Astrocyte of the spinal cord (primary cell): ENCODE measurements around the gene RNASE8.
"Not testable (repeated sequence)": the region's sequence is repeated elsewhere in the genome, so short reads cannot be mapped to it uniquely, and the experiment has no call there.

Source experiments
- DNase-seq: peaks from one replicate; pipeline ENCODE4 v3.0.0; 2011; ENCODE audit warnings: low read depth, low spot score
- H3K4me3 ChIP-seq: 2 replicates; pipeline ENCODE4 v1.5.1; 2011; ENCODE audit warnings: low read depth, mild to moderate bottlenecking, low read length, moderate library complexity
- in situ Hi-C: cut with HindIII; loops from 2 replicates; pipeline ENCODE4 v1.10.0; 2017; ENCODE audit warnings: low sequenced_read_pairs
- TF ChIP-seq, protein P1 (sequence below): IDR thresholded peaks from 2 replicates; pipeline ENCODE4 v1.5.1; 2012; ENCODE audit warnings: low read depth, mild to moderate bottlenecking, low read length, inconsistent platforms

The RNASE8 gene

GRCh38 chr14:21036751-21037150 lies 20.9 kb upstream of the RNASE8 start:
- in situ Hi-C loops = no loop called here
- no peak overlapping the region for H3K4me3 ChIP-seq
- DNase-seq = no peak
- TF ChIP-seq, protein P1, sequence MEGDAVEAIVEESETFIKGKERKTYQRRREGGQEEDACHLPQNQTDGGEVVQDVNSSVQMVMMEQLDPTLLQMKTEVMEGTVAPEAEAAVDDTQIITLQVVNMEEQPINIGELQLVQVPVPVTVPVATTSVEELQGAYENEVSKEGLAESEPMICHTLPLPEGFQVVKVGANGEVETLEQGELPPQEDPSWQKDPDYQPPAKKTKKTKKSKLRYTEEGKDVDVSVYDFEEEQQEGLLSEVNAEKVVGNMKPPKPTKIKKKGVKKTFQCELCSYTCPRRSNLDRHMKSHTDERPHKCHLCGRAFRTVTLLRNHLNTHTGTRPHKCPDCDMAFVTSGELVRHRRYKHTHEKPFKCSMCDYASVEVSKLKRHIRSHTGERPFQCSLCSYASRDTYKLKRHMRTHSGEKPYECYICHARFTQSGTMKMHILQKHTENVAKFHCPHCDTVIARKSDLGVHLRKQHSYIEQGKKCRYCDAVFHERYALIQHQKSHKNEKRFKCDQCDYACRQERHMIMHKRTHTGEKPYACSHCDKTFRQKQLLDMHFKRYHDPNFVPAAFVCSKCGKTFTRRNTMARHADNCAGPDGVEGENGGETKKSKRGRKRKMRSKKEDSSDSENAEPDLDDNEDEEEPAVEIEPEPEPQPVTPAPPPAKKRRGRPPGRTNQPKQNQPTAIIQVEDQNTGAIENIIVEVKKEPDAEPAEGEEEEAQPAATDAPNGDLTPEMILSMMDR = no peak

GRCh38 chr14:21037156-21037555 lies 20.5 kb upstream of the RNASE8 start:
- no peak for DNase-seq
- TF ChIP-seq, protein P1 = no peak
- in situ Hi-C loops = no loop called here
- no peak overlapping the region for H3K4me3 ChIP-seq

GRCh38 chr14:21038441-21039422 lies 18.9 kb upstream of the RNASE8 start:
- in situ Hi-C loops = no loop called here
- TF ChIP-seq, protein P1 = no peak
- H3K4me3 ChIP-seq = no peak overlapping the region
- peak; percentile 35 for DNase-seq

GRCh38 chr14:21039585-21040369 lies 17.8 kb upstream of the RNASE8 start:
- in situ Hi-C loops = no loop called here
- H3K4me3 ChIP-seq = no peak overlapping the region
- TF ChIP-seq, protein P1 = peak; percentile 67
- peak; percentile 67 for DNase-seq

GRCh38 chr14:21040370-21040925 lies 17.2 kb upstream of the RNASE8 start:
- DNase-seq = no peak
- in situ Hi-C loops = no loop called here
- H3K4me3 ChIP-seq = no peak overlapping the region
- TF ChIP-seq, protein P1 = no peak

DNA sequence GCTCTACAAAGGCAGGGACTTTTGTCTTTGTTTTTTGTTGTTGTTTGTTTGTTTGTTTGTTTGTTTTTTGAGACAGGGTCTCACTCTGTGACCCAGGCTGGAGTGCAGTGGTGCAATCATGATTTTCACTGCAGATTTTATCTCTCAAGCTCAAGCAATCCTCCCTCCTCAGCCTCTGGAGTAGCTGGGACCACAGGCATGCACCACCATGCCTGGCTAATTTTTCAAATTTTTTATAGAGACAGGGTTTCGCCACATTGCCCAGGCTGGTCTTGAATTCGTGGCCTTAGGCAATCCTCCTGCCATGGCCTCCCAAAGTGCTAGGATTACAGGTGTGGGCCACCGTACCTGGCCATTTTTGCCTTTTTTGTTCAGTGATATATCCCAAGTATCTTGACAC lies 16.7 kb upstream of the RNASE8 start:
- H3K4me3 ChIP-seq, in situ Hi-C loops, DNase-seq: not testable (repeated sequence)
